BE2C (cell line): ENCODE measurements around the gene STK16.

Experiments
- DNase-seq: peaks from one replicate; pipeline ENCODE4 v3.0.0-alpha.2; 2020
- H3K27me3 ChIP-seq: fragments of 250-450 bp; sonication (Bioruptor Pico); 2 replicates; pipeline ENCODE4 v1.5.1; 2020; ENCODE audit warnings: mild to moderate bottlenecking
- H3K36me3 ChIP-seq: fragments of 250-450 bp; sonication (Bioruptor Pico); 2 replicates; pipeline ENCODE4 v1.5.1; 2020; ENCODE audit warnings: mild to moderate bottlenecking
- H3K4me1 ChIP-seq: fragments of 250-450 bp; sonication (Bioruptor Pico); 2 replicates; pipeline ENCODE4 v1.5.1; 2020
- H3K4me3 ChIP-seq: 2 replicates; pipeline ENCODE4 v1.5.1; 2011; ENCODE audit warnings: low read depth, low read length
- H3K9me3 ChIP-seq: fragments of 250-450 bp; sonication (Bioruptor Pico); 2 replicates; pipeline ENCODE4 v1.5.1; 2020
- CTCF ChIP-seq: IDR thresholded peaks from 2 replicates; pipeline ENCODE4 v1.5.1; 2012; ENCODE audit warnings: mild to moderate bottlenecking, low read depth, low read length

The STK16 gene

GRCh38 chr2:219234331-219234730 is 10.9 kb upstream of the STK16 start:
- no peak for TF ChIP-seq CTCF
- Histone ChIP-seq H3K4me3 (no peak overlapping the region), H3K9me3 (no peaks in the 10 kb centered on the region), H3K27me3 (no peaks in the 10 kb centered on the region), H3K4me1 (no peaks in the 10 kb centered on the region), H3K36me3 (peaks cover 34% of the 10 kb centered on the region)
- DNase-seq: no peak

GRCh38 chr2:219243291-219243761 is 2.0 kb upstream of the STK16 start:
- H3K4me1 ChIP-seq: no peaks in the 10 kb centered on the region
- no peaks in the 10 kb centered on the region for H3K9me3 ChIP-seq
- no peak for DNase-seq
- TF ChIP-seq CTCF: no peak
- no peaks in the 10 kb centered on the region for H3K27me3 ChIP-seq
- H3K4me3 ChIP-seq: no peak overlapping the region
- no peaks in the 10 kb centered on the region for H3K36me3 ChIP-seq

GRCh38 chr2:219244789-219245147 is 511 bp upstream of the STK16 start:
- Histone ChIP-seq H3K4me1 (peaks cover 10% of the 10 kb centered on the region), H3K36me3 (no peaks in the 10 kb centered on the region), H3K27me3 (no peaks in the 10 kb centered on the region), H3K4me3 (peak overlapping the region; percentile 95), H3K9me3 (no peaks in the 10 kb centered on the region)
- DNase-seq: no peak
- TF ChIP-seq CTCF: 0 out of 2 replicates have a peak, but pooled peaks have one; percentile 14

- peaks cover 15% of the 10 kb centered on the region for H3K4me1 ChIP-seq
- no peaks in the 10 kb centered on the region for H3K36me3 ChIP-seq
- no peak for TF ChIP-seq CTCF
- peak overlapping the region; percentile 95 for H3K4me3 ChIP-seq
- H3K9me3 ChIP-seq: no peaks in the 10 kb centered on the region
- no peak for DNase-seq
- no peaks in the 10 kb centered on the region for H3K27me3 ChIP-seq
Measured at GRCh38 chr2:219245899-219246230, 586 bp downstream of the STK16 start.

GRCh38 chr2:219246559-219246958 is 1.3 kb downstream of the STK16 start:
- no peak overlapping the region for H3K4me3 ChIP-seq
- DNase-seq: no peak
- no peaks in the 10 kb centered on the region for H3K9me3 ChIP-seq
- no peaks in the 10 kb centered on the region for H3K27me3 ChIP-seq
- H3K4me1 ChIP-seq: peaks cover 15% of the 10 kb centered on the region
- no peaks in the 10 kb centered on the region for H3K36me3 ChIP-seq
- TF ChIP-seq CTCF: no peak

DNA sequence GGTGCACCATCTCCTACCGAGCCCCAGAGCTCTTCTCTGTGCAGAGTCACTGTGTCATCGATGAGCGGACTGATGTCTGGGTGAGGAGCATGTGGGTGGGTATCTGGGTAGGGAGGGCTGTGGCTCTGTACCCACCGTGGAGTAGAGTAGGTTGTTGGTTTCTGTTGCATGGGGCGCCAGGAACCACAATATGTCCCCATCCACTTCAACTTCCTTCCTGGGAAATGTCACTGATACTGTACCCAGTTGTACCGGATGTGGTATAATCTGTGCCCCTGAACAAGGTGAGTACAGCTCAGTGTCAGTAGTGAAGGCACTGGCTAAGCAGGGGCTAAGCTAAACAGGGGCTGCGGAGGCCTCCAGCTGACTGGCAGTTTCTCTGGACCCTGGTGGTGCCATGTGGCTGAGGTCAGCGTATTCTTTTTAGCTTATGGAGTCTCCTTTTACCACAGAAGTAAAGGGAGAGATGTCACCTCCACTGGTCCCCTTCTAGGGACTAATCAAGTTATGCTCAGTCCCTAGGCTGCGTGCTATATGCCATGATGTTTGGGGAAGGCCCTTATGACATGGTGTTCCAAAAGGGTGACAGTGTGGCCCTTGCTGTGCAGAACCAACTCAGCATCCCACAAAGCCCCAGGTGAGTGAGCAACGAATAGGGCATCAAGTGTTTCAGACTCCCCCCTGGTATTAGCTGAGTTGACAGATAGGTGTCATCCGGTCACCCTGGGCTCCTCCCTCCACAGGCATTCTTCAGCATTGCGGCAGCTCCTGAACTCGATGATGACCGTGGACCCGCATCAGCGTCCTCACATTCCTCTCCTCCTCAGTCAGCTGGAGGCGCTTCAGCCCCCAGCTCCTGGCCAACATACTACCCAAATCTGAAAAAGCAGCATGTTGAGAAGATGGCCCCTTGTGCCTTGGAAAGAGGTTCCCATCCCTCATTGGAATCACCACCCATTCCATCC is 2.7 kb downstream of the STK16 start:
- TF ChIP-seq CTCF: no peak
- Histone ChIP-seq H3K36me3 (no peaks in the 10 kb centered on the region), H3K9me3 (no peaks in the 10 kb centered on the region), H3K4me3 (no peak overlapping the region), H3K4me1 (peaks cover 15% of the 10 kb centered on the region), H3K27me3 (peaks cover 13% of the 10 kb centered on the region)
- no peak for DNase-seq
